ENCODE results near the gene CDADC1. TPM values are rescaled to one million over a fixed set of nuclear protein-coding genes. Genes with fewer than 3 reads are reported as not detected.

Gene CDADC1
- total RNA-seq, 1 donor from 2014 or later = 6.9 TPM

DNA sequence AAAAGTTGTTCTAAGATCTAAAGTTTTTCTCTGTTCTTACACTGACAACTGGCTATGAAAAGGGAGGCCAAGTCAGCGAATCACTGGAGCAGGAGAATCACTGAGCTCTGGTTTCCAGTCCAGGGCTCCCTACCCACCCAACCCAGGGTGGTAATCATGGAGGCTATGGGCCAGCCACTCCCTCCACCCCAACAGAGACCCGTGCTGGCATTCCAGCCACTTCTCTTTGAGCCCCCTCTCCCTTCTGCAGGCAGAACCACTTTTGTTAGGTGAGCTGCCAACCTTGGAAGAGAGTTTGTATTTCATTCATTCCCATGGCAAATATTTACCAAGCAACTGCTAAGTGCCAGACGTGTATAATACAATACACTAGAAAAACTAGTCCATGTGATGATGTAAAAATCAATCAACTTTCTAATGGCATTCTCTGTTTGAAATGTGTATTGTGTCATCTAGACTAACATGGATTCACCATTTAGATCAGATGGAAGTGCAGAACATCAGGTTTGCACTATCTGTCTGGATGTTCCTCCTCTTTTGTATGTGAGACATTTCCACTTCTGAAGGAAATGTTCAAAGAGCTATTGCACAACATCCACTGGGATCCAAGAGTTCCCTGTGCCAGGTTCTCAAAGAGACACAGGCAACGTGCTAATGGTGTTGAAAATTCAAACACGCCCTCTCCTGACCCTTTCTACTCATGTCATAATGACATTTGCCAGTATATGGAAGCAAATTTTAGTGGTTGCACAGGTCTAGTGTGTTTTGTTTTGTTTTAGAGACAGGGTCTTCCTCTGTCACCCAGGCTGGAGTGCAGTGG is 22.3 kb upstream of the CDADC1 start:
- Histone ChIP-seq H3K4me1 (peaks cover 5% of the 10 kb centered on the region), H3K27me3 (peaks cover 10% of the 10 kb centered on the region), H3K9me3 (no peaks in the 10 kb centered on the region), H3K4me3 (no peak overlapping the region), H3K27ac (no peak overlapping the region), H3K36me3 (no peaks in the 10 kb centered on the region)
- no peak for DNase-seq (ENCODE audit: extremely low spot score in 2 of 2)
- intact Hi-C loops (cut with DNase I) = no loop called here
- TF ChIP-seq POLR2AphosphoS5 (IDR thresholded peaks at IDR 0.05; ENCODE audit: insufficient read depth in 1 of 2, low read depth in 1 of 2) = no peak
- TF ChIP-seq, protein P1, sequence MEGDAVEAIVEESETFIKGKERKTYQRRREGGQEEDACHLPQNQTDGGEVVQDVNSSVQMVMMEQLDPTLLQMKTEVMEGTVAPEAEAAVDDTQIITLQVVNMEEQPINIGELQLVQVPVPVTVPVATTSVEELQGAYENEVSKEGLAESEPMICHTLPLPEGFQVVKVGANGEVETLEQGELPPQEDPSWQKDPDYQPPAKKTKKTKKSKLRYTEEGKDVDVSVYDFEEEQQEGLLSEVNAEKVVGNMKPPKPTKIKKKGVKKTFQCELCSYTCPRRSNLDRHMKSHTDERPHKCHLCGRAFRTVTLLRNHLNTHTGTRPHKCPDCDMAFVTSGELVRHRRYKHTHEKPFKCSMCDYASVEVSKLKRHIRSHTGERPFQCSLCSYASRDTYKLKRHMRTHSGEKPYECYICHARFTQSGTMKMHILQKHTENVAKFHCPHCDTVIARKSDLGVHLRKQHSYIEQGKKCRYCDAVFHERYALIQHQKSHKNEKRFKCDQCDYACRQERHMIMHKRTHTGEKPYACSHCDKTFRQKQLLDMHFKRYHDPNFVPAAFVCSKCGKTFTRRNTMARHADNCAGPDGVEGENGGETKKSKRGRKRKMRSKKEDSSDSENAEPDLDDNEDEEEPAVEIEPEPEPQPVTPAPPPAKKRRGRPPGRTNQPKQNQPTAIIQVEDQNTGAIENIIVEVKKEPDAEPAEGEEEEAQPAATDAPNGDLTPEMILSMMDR (IDR thresholded peaks at IDR 0.05) = no peak
- TF ChIP-seq POLR2A (IDR thresholded peaks at IDR 0.05) = no peak

DNA sequence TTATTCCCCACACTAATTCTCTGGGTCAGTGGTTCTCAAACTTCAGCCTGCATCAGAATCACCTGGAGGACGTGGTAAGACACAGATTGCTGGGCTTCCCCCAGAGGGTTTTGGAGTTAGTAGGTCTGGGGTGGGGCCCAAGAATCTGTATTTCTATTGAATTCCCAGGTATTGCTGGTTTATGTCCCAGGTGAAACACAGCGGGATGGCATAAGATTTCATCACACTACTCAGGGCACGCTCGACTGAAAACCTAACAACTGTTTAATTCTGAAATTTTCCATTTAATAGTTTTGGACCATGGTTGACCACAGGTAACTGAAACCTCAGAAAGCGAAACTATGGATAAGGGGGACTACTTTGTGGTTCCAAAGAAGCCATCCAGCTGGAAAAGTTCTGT is 21.1 kb upstream of the CDADC1 start:
- Histone ChIP-seq H3K9me3 (no peaks in the 10 kb centered on the region), H3K27ac (no peak overlapping the region), H3K27me3 (no peaks in the 10 kb centered on the region), H3K4me3 (no peak overlapping the region), H3K36me3 (no peaks in the 10 kb centered on the region), H3K4me1 (no peaks in the 10 kb centered on the region)
- DNase-seq (ENCODE audit: extremely low spot score in 2 of 2) = no peak
- intact Hi-C loops (cut with DNase I) = no loop called here
- TF ChIP-seq POLR2AphosphoS5 (IDR thresholded peaks at IDR 0.05; ENCODE audit: insufficient read depth in 1 of 2, low read depth in 1 of 2) (no peak), POLR2A (IDR thresholded peaks at IDR 0.05) (no peak)
- TF ChIP-seq, protein P1 (IDR thresholded peaks at IDR 0.05) = no peak

DNA sequence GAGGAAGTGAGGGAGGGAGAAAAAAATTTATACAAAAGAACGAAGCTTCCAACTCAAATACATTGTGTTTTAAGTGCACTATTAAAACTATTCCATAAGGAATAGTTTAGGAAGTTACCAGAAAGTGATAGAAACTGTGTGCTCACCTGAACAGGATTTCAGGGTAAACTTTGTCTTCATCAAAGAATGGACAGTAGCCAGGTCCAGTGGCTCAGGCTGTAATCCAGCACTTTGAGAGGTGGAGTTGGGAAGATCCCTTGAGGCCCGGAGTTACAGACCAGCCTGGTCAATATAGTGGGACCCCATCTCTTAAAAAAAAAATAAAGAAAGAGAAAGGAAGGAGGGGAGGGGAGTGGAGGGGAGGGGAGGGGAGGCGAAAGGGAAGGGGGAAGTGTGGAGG is 13.0 kb upstream of the CDADC1 start:
- no peaks in the 10 kb centered on the region for H3K27me3 ChIP-seq
- no peaks in the 10 kb centered on the region for H3K9me3 ChIP-seq
- no peak overlapping the region for H3K27ac ChIP-seq
- DNase-seq (ENCODE audit: extremely low spot score in 2 of 2) = no peak
- intact Hi-C loops (cut with DNase I) = no loop called here
- H3K4me3 ChIP-seq = no peak overlapping the region
- H3K36me3 ChIP-seq = no peaks in the 10 kb centered on the region
- no peaks in the 10 kb centered on the region for H3K4me1 ChIP-seq
- TF ChIP-seq POLR2AphosphoS5 (IDR thresholded peaks at IDR 0.05; ENCODE audit: insufficient read depth in 1 of 2, low read depth in 1 of 2) (no peak), POLR2A (IDR thresholded peaks at IDR 0.05) (no peak)
- TF ChIP-seq, protein P1 (IDR thresholded peaks at IDR 0.05) = no peak

DNA sequence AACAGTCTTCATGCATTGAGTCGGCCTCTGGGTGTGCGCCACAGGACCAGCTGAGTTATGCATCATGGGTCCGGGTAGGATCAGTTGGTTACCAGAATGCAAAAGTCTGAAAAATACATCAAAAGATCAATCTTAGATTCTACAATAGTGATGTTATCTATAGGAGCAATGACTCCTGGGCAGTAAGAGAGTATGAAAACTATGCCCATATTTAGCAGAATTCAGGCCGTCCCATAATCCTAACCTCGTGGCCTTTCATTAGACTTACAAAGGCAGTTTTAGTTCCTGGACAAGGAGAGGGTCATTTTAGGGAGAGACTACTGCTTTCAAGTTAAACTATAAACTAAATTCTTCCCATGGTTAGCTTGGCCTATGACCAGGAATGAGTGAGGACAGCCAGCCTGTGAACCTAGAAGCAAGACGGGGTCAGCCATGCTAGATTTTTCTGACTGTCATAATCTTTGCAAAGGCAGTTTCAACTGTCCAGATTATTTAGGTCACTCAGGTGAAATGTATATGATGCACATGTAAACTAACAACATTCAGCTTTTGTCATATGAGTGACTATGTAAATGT is 11.8 kb upstream of the CDADC1 start:
- TF ChIP-seq, protein P1 (IDR thresholded peaks at IDR 0.05) = no peak
- no peak for TF ChIP-seq POLR2AphosphoS5 (IDR thresholded peaks at IDR 0.05; ENCODE audit: insufficient read depth in 1 of 2, low read depth in 1 of 2)
- H3K4me3 ChIP-seq = no peak overlapping the region
- no peak for DNase-seq (ENCODE audit: extremely low spot score in 2 of 2)
- no peaks in the 10 kb centered on the region for H3K36me3 ChIP-seq
- H3K27ac ChIP-seq = no peak overlapping the region
- H3K4me1 ChIP-seq = no peaks in the 10 kb centered on the region
- no peaks in the 10 kb centered on the region for H3K27me3 ChIP-seq
- intact Hi-C loops (cut with DNase I) = no loop called here
- no peaks in the 10 kb centered on the region for H3K9me3 ChIP-seq

DNA sequence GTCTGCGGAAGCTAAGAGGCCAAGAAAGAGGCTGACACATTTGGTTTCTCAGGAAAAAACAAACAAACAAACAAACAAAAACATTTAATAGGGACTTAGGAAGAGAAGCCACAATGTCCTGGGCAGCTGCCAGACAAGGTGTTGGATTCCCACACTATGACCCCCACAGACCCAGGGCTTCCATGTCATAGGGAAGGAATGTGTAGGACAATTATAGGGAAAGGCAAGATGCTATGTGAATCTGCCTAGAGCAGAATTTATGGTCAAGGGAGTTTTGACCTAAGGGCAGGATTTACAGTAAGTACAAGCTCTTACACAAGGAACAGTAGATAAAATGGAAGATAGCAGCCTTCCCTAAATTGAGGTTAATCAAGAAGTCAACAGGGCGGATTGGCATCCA is 9.1 kb upstream of the CDADC1 start:
- Histone ChIP-seq H3K4me3 (no peak overlapping the region), H3K27ac (no peak overlapping the region), H3K9me3 (no peaks in the 10 kb centered on the region), H3K27me3 (no peaks in the 10 kb centered on the region), H3K36me3 (no peaks in the 10 kb centered on the region), H3K4me1 (no peaks in the 10 kb centered on the region)
- no peak for DNase-seq (ENCODE audit: extremely low spot score in 2 of 2)
- intact Hi-C loops (cut with DNase I) = no loop called here
- TF ChIP-seq, protein P1 (IDR thresholded peaks at IDR 0.05) = no peak
- no peak for TF ChIP-seq POLR2A (IDR thresholded peaks at IDR 0.05)
- TF ChIP-seq POLR2AphosphoS5 (IDR thresholded peaks at IDR 0.05; ENCODE audit: insufficient read depth in 1 of 2, low read depth in 1 of 2) = no peak

Measured in vagina (tissue), 2 donors.